Uterus (tissue), 4 donors: ENCODE results near the gene RBMS3. TPM values are rescaled to one million over a fixed set of nuclear protein-coding genes. Genes with fewer than 3 reads are reported as not detected.
"Not testable (repeated sequence)": the region's sequence is repeated elsewhere in the genome, so short reads cannot be mapped to it uniquely, and the experiment has no call there.

Source experiments
- DNase-seq, 2 donors: peaks; one replicate each; pipeline ENCODE4 v3.0.0-alpha.2; 2019 to 2020
- H3K27ac ChIP-seq, 2 donors: fragments of 200-600 bp; sonication (generic); 1 replicate in 1 of 2; 2 replicates in 1 of 2; pipeline ENCODE4 v1.5.1; 2016 to 2018
- H3K27me3 ChIP-seq, 2 donors: fragments of 200-600 bp; sonication (generic); one replicate each; pipeline ENCODE4 v1.5.1; 2018 to 2019; ENCODE audit warnings: control low read depth in 1 of 2
- H3K36me3 ChIP-seq, 2 donors: fragments of 200-600 bp; sonication (generic); one replicate each; pipeline ENCODE4 v1.5.1; 2019; ENCODE audit warnings: control low read depth in 1 of 2
- H3K4me1 ChIP-seq, 2 donors: fragments of 200-600 bp; sonication (generic); one replicate each; pipeline ENCODE4 v1.5.1; 2018 to 2019; ENCODE audit warnings: control low read depth in 1 of 2
- H3K4me3 ChIP-seq, 2 donors: fragments of 200-600 bp; sonication (generic); 1 replicate in 1 of 2; 2 replicates in 1 of 2; pipeline ENCODE4 v1.5.1; 2018 to 2019; ENCODE audit warnings: mild to moderate bottlenecking in 1 of 2
- H3K9me3 ChIP-seq, 2 donors: fragments of 200-600 bp; sonication (generic); one replicate each; pipeline ENCODE4 v1.5.1; 2019; ENCODE audit warnings: control low read depth in 1 of 2
- POLR2A ChIP-seq, 2 donors: fragments of 450-650 bp; IDR thresholded peaks; one replicate each; pipeline ENCODE4 v1.6.1; 2016; ENCODE audit warnings: antibody characterized with exemption in 2 of 2, mild to moderate bottlenecking in 1 of 2, moderate library complexity in 1 of 2
- intact Hi-C: fragments of 100-400 bp; cut with DNase I; formaldehyde crosslinking; loops from one replicate; pipeline ENCODE4 v1.15.1; 2023; ENCODE audit warnings: low total_unique reads
- total RNA-seq, 4 donors: library from RNA; depleted of rRNA in 3 of 4; stranded (reverse); fragments of >200 nt in 3 of 4; gene quantifications; one replicate each; pipeline versions ENCODE4 v1.1.0 to v1.2.4, GENCODE V29; 2014 to 2023
- TF ChIP-seq, protein P1 (sequence below), 4 experiments: fragments of 200-600 bp in 2 of 4; fragments of 450-650 bp in 2 of 4; sonication (generic) in 2 of 4; IDR thresholded peaks; one replicate each; pipeline ENCODE4 v1.5.1; 2016 to 2019; ENCODE audit warnings: antibody characterized with exemption in 4 of 4, mild to moderate bottlenecking in 2 of 4, moderate library complexity in 1 of 4
- donor health status: DM: yes; HTN: yes; CAD: no.

Gene RBMS3
- total RNA-seq, 4 donors from 2014 or later, result 45.9 to 113 (median 75.4) TPM

DNA sequence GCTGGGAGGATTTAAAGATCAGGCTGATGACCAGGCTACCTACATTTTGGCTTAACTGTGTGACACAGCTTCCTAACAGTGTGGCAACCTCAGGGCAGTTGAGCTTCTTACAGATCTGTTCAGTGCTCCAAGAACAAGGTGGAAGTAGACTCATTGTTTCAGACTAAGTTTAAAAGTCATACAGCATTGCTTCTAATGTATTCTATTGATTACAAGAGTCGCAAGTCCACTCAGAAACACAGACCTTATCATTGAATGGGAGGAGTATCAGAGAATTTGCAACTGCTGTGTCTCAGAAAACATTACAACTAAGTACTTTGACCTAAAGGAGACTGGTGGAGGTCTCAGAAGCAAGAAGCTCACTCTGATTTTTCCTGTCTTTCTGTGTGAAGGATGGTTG is 746.0 kb downstream of the RBMS3 start:
- no peaks in the 10 kb centered on the region for H3K27me3 ChIP-seq
- no peaks in the 10 kb centered on the region for H3K4me1 ChIP-seq
- H3K27ac ChIP-seq, result no peak overlapping the region
- no peak overlapping the region for H3K4me3 ChIP-seq
- TF ChIP-seq, protein P1, sequence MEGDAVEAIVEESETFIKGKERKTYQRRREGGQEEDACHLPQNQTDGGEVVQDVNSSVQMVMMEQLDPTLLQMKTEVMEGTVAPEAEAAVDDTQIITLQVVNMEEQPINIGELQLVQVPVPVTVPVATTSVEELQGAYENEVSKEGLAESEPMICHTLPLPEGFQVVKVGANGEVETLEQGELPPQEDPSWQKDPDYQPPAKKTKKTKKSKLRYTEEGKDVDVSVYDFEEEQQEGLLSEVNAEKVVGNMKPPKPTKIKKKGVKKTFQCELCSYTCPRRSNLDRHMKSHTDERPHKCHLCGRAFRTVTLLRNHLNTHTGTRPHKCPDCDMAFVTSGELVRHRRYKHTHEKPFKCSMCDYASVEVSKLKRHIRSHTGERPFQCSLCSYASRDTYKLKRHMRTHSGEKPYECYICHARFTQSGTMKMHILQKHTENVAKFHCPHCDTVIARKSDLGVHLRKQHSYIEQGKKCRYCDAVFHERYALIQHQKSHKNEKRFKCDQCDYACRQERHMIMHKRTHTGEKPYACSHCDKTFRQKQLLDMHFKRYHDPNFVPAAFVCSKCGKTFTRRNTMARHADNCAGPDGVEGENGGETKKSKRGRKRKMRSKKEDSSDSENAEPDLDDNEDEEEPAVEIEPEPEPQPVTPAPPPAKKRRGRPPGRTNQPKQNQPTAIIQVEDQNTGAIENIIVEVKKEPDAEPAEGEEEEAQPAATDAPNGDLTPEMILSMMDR (IDR thresholded peaks at IDR 0.05), result no peak
- TF ChIP-seq POLR2A (IDR thresholded peaks at IDR 0.05), result no peak
- no peak for DNase-seq
- intact Hi-C loops, result no loop called here
- H3K36me3 ChIP-seq, result no peaks in the 10 kb centered on the region
- no peaks in the 10 kb centered on the region for H3K9me3 ChIP-seq

DNA sequence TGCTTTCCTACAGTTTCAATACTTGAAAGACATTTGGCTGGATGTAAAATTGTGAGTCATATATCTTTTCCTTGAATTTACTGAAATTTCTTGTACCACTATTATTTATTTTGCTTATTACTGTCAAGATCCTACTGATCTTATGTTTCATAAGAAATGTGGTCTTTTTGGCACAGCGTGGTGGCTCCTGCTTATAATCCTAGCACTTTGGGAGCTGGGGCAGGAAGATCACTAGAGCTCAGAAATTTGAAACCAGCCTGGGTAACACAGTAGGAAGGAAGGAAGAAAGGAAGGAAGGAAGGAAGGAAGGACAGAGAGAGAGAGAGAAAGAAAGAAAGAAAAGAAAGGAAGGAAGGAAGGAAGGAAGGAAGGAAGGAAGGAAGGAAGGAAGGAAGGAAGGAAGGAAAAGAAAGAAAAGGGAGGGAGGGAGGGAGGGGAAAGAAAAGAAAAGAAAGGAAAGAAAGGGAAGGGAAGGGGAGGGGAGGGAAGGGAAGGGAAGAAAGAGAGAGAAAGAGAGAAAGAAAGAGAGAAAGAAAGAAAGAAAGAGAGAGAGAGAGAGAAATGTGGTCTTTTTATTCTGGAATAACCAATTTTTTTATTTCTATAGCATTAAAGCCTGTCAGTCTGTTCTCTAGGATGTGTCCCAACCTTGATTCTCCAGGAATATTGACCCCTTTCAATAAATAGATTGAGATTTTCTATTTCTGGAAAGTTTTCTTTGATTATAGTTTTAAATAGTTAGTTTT is 753.5 kb downstream of the RBMS3 start:
- intact Hi-C loops, result no loop called here
- Histone ChIP-seq H3K36me3 (no peaks in the 10 kb centered on the region), H3K4me3 (no peak overlapping the region), H3K27me3 (no peaks in the 10 kb centered on the region), H3K9me3 (no peaks in the 10 kb centered on the region), H3K4me1 (no peaks in the 10 kb centered on the region), H3K27ac (no peak overlapping the region)
- no peak for TF ChIP-seq POLR2A (IDR thresholded peaks at IDR 0.05)
- TF ChIP-seq, protein P1 (IDR thresholded peaks at IDR 0.05), result no peak
- DNase-seq, result no peak

DNA sequence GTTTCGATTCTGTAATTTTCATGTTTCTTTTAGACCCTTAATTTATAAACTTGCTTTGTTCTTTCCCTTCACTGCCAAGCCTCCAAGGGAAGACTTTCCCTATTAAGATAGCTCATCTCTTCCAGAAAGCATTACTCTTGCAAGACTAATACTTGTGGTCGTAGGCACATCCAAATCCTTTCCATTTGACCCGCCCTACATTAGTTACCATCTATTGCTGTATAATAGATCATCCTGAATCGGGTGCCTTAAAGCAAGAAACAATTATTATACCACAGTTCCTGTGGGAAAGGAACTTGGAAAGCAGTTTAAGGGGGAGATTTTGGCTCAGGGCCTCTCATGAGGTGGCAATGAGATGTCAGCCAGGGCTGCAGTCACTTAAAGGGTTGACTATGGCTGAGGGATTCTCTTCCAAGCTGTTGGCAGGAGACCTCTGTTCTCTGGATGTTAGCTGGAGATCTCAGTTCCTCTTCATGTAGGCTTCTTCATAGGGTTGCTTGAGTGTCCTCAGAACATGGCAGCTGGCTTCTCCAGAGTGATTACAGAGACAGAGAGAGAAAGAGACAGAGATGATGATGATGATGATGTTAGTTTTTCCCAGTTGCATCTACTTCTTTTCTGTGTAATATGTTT is 755.2 kb downstream of the RBMS3 start:
- Histone ChIP-seq H3K27me3 (no peaks in the 10 kb centered on the region), H3K36me3 (no peaks in the 10 kb centered on the region), H3K4me1 (no peaks in the 10 kb centered on the region), H3K4me3 (no peak overlapping the region), H3K27ac (no peak overlapping the region), H3K9me3 (no peaks in the 10 kb centered on the region)
- intact Hi-C loops, result no loop called here
- DNase-seq, result no peak
- no peak for TF ChIP-seq POLR2A (IDR thresholded peaks at IDR 0.05)
- TF ChIP-seq, protein P1 (IDR thresholded peaks at IDR 0.05), result no peak

DNA sequence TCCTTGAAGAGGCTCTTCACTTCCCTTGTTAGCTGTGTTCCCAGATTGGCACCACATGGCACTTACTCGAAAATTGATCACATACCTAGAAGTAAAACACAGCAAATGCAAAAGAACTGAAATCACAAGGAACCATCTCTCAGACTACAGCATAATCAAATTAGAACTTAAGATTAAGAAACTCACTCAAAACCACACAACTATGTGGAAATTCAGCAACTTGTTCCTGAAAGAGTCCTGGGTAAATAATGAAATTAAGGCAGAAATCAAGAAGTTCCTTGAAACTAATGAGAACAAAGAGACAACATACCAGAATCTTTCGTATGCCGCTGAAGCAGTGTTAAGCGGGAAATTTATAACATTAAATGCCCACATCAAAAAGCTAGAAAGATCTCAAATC is 759.3 kb downstream of the RBMS3 start:
- no peaks in the 10 kb centered on the region for H3K4me1 ChIP-seq
- intact Hi-C loops, result no loop called here
- TF ChIP-seq, protein P1 (IDR thresholded peaks at IDR 0.05), result no peak
- no peak for TF ChIP-seq POLR2A (IDR thresholded peaks at IDR 0.05)
- H3K27ac ChIP-seq, result no peak overlapping the region
- no peaks in the 10 kb centered on the region for H3K36me3 ChIP-seq
- no peak overlapping the region for H3K4me3 ChIP-seq
- no peaks in the 10 kb centered on the region for H3K9me3 ChIP-seq
- no peaks in the 10 kb centered on the region for H3K27me3 ChIP-seq
- DNase-seq, result no peak

DNA sequence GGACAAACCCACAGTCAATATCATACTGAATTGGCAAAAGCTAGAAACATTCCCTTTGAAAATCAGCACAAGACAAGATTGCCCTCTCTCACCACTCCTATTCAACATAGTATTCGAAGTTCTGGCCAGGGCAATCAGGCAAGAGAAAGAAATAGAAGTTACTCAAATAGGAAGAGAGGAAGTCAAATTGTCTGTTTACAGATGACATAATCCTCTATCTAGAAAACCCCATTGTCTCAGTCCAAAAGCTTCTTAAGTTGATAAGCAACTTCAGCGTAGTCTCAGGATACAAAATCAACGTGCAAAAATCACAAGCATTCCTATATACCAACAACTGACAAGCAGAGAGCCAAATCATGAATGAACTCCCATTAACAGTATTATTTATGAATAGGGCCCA is 760.6 kb downstream of the RBMS3 start:
- H3K4me1 ChIP-seq, H3K36me3 ChIP-seq, H3K4me3 ChIP-seq, DNase-seq, intact Hi-C loops, H3K9me3 ChIP-seq, H3K27me3 ChIP-seq, H3K27ac ChIP-seq: not testable (repeated sequence)
